KG1 (cell line): ENCODE data around the gene CDIP1.
A peak's percentile ranks its signal among the peaks of the same experiment; 100 is the strongest.

Source experiments
- DNase-seq: peaks from one replicate; lab custom pipeline; 2025; lab: John Stamatoyannopoulos, UW

The CDIP1 gene

DNA sequence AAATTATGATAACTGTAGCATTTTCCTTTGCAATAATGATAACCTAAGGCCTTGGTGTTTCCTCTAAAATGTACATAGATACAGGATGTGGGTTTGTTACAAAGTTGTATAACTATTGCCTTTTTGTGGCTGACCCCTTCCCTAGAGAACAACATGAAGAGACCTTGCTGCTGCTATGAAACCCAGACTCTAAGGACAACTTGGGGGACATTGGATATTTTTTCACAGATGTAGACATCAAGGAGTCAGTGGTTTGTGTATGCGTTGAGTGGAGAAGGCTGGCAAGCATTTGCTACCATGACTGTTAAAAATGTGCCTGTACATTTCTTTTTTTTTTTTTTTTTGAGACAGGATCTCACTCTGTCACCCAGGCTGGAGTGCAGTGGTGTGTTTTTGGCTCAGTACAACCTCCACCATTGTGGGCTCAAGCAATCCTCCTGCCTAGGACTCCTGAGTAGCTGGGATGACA lies 50.0 kb downstream of the CDIP1 start:
- no peak for DNase-seq

DNA sequence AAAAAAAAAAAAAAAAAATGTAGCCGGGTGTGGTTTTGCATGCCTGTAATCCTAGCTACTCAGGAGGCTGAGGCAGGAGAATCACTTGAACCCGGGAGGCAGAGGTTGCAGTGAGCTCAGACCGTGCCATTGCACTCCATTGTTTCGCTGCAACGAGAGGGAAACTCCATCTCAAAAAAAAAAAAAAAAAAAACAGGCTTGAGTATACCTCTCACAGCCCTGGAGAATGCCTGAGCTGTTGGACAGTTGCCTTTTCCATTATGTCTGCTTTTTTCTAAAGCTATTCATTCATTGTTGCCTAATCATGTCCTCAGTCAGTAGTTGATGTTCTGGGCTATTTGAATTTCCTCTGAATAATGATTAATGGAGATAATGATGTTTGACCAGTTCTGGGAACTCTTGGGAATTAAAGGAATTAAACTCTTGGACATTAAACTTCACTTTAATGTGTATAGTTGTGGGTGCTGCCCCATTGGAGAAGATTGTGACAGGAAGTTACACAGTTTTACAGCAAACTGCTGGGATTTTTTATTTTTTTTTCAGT lies 50.5 kb downstream of the CDIP1 start:
- no peak for DNase-seq

DNA sequence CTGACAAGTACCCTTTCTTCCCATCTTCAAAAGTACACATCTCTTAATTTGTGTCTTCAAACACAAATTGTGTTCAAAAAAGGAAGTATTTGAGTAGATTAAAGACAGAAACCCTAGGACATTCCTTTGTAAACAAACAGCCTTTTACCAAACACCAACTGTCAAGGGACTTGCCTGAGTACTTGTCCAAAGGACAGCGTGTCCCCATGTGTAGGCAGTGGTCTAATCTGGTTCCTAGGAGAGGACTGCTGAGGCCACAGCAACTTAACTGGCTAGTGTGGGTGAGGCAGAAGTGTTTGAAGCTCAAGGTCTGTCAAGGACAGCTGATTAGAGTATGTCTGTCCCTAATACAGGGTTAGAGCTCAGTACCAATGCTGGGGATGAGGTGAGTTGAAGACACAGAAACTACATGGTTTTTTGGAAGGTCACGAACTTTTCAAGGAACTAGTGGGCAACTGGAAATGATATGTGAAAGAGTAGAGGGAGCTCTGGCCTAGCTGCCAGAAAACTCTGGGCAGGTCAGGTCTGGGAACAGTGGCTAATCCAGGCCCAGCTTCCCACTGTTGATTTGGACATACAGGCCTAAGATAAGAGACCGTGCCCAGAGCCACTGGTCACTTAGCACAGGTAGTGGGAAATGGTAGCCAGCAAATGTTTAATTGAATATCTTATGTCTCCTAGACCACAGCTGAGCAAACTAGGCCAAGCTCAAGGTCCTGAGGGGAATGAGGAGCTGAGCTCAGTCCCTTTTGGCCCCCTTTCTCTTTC lies 52.3 kb downstream of the CDIP1 start:
- no peak for DNase-seq

DNA sequence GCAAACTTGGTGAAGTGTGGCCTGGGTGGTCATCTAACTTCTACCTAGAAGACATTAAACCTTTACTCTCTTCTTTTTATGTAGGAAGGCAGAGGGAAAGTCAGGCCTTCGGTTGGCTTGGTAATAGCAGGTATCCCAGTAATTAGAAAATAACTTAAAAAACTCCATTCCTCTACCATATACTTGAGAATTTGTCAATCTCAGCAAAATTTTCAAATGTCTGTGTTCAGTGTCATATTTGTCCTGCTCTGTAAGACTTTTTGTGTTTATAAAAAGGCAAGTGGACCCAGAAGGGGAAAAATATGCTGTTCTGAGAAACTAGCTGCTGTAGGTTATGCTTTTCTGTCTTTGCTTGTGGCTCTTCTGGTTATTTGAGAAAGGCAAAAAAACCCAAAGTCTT lies 56.6 kb downstream of the CDIP1 start:
- no peak for DNase-seq

DNA sequence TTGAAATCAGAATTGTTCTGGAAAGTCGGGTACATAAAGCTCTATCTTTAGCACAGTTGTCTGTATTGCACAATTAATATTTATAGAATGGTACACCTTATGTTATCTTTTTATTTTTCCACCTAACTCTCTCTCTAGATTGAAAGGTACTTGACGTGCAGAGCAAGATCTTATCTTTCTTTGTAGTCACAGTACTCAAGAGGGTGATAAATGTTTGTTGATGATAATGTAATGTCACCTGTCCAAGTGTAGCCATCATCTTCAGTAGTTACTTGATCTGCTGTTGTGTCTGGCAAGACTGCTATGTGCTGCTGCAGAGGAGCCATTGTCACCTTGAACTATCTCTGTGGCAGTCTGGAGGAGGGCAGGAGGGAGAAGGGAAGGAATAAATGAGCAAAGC lies 57.0 kb downstream of the CDIP1 start:
- DNase-seq = no peak

DNA sequence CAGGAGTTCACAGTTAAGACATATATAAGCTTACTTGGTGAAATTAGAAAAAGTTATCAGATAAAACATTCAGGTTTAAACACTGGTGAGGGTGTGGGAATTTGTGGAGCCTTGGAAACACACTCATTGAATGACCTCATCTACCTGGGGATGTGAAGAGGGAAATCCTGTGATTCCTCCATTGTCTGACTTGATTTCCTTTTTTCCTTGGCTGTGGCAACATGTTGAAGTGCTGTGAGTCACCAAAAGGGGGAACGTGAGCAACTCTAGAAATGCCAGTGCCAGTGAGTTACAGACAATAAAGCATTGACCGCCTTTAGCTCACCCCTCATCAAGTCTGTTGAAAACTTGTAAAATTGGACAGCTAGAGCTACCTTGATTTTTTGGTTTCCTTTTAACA lies 60.6 kb downstream of the CDIP1 start:
- DNase-seq = no peak

DNA sequence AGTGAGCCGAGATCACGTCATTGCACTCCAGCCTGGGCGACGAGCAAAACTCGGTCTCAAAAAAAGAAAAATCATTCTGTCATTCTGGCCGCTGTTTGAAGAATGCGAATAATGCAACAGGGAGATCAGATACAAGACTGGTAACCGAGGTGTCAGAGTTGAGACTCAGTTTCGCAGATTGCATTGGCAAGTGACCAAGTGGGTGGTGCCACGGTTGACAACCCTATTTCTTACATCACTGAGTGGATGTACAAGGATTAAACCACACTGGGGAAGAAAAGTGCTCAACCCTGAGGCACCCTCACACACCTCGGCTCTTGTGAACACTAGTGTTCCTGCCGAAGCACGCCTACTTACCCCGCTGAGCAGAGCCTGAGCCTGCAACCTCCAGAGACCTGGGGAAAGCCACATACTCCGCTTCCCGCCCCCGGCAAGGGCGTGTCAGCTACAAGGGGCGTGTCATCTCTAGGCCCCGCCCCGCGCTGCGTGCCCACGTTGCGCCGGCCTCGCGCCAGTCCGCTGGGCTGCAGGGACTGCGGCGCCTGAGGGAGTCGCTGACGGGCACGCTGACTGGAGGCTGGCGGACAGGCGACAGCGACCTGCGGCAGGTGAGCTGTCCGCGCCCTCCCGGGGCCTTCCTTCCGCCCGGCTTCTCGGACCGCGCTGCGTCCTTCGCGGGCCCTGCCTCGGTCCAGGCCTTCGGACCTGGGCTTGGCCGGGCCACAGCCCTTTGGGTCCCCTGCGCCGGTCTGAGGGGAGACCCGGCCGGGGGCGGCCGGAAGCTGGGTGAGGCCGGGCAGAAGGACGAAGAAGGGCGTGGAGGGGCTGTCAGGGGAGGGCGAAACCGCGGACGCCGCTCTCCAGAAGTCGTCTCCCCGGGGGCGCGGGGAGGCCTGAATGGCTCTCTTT lies 62.4 kb downstream of the CDIP1 start, which contains the start of gene HMOX2:
HMOX2 (plus strand) TSS at position 519 of the 909 bp plus-strand sequence. CDS start 29,127 bp downstream, outside the sequence.
- DNase-seq = peak; percentile 73

DNA sequence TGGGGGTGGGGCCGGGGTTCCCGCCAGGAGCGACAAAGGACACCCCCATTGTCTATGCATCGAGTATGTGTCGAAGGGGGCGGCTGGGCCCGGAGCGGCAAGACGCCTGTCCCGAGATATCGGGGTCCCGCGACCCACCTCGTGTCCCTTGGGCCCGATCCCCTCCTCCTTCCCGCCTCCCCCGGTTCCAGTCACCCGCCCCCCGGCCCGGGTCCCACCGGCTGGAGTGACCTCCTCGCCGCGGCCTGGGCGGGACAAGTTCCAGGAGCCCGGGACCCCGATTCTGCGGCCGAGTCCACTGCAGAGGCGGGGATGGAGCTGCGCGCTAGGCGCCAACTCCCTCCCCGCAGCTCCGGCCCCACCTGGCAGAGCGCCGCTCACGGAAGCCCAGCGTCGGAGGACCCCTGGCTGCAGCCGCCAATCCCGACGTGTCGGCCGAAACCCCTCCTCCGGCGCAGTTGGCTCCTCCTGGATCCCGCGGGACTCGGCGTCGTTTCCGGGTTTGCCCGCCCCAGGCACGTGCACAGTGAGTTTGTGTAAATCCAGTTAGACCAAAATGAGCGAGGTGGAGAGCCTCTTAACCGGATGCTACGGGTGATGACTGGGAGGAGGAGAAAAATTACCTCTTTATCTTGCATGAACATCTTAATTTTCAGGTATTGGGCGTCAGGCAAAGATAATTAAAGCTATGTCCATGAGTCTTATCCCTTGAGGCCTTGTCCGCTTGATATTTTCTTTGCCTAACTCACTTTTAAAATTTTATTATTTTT lies 64.2 kb downstream of the CDIP1 start, which contains the start of gene NMRAL1:
NMRAL1 (minus strand) TSS at position 434 of the 770 bp plus-strand sequence. CDS start 493 bp downstream, outside the sequence.
- peak; percentile 51 for DNase-seq

DNA sequence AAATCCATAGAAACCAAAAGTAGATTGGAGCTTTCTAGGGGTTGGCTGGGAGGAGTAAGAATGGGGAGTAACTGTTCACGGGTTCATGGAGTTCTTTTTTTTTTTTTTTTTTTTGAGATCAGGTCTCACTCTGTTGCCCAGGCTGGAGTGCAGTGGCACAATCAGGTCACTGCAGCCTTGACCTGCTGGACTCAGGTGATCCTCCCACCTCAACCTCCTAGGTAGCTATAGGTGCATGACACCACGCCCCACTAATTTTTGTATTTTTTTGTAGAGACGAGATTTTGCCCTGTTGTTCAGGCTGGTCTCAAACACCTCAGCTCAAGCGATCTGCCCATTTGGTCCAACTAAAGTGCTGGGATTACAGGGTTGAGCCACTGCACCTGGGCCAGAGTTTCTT lies 65.7 kb downstream of the CDIP1 start:
- DNase-seq = no peak

DNA sequence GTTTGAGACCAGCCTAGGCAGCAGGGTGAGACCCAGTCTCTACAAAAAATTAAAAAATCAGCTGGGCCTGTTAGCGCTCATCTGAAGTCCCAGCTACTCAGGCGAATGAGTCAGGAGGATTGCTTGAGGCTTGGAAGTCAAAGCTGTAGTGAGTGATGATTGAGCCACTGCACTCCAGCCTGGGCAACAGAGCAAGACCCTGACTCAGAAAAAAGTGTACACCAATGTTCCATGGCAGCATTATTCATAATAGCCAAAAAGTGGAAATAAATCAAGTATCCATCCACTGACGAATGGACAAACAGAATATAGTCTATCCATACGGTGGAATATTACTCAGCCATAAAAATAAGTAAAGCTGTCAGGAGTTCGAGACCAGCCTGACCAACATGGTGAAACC lies 66.7 kb downstream of the CDIP1 start:
- DNase-seq = no peak

DNA sequence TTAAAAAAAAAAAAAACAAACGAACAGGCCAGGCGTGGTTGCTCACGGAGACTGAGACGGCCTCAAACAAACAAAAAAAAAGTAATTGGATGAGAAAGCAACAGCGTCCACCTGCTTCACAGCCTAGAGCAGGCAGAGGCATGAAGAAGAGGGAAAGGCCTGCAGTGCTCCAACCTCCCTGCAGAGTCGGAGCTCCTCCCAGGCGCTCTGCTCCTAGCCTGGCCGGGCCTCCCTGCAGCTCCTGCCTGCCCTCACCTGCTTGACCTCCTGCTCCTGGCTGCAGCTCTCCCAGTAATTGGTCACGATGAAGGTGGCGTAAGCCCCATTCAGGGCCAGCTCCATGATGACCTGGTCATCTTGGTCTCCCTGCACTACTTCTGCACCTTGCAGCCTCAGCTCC lies 69.6 kb downstream of the CDIP1 start:
- DNase-seq = no peak

DNA sequence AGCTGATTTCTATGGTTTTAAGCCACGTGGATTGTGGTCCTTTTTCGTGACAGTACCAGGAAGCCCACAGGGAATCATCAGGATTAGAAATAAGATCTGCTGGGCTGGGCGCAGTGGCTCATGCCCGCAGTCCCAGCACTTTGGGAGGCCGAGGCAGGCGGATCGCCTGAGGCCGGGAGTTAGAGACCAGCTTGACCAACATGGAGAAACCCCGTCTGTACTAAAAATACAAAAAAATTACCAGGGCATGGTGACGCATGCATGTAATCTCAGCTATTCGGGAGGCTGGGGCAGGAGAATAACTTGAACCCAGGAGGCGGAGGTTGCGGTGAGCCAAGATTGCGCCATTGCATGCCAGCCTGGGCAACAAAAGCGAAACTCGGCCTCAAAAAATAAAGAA lies 70.7 kb downstream of the CDIP1 start:
- no peak for DNase-seq

DNA sequence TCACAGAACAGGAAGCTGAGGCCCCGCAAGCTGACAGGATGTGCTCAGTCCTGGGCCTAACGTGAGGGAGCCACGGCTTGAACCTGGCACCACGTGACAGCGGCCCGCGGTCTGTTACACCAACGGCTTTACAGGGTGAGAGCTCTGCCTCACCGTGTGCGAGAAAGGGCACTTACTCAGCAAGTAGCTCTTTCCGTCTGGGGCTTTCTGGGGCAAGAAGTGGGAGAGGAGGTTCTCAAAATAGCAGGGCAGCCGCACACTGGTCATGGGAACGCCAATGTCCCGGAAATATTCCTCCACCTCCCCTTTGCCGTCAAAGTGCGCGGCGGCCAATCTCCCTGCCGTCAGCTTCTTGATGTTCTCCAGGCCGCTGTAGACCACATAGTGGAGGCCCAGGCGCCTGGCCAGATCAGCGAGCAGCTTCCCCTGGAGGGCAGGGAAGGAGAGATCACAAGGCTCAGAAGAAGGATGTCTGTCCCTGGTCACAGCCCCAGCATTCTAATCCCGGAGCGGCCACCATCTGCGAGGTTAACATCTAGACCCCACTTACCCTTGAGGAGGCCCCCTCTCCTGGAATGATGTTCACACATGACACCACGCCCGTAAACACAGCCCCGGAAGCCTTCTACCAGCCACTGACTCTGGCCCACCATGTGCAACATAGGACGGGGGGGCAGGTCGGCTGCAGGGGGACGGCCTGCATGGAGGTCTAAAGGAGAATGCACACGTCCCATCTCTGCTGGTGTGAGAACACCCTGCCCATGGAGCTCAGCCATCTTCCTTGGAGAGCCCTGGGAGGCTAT lies 72.4 kb downstream of the CDIP1 start:
- DNase-seq = no peak

DNA sequence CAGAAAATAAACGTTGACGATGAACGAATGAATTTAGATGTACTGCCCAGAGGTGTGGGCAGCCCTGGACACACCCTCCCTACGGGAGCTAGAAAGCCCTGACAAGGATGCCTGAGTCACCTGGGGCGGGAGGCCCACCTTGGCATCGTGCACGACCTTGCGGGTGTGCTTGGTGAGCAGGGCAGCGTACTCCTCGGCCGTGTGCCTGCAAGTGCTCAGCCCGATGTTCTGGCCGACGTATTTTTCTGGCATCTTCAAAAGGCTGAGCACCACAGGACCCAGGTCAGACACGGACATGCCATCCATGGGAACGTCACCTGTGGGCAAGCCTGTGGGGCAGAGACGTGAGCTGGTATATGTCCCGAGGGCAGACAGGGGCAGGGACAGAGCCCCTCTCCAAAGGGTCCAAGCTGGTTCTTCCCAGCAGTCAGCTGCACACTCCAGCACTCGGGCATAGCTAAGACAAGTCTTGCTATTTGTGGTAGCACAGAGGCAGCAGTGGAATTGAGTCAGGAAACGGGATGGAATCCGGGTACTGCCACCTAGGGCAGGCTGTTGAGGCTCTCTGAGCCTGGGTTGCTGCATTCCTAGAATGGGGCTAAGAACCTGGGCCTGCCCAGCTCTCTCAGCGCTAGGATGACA lies 74.9 kb downstream of the CDIP1 start:
- DNase-seq = no peak

DNA sequence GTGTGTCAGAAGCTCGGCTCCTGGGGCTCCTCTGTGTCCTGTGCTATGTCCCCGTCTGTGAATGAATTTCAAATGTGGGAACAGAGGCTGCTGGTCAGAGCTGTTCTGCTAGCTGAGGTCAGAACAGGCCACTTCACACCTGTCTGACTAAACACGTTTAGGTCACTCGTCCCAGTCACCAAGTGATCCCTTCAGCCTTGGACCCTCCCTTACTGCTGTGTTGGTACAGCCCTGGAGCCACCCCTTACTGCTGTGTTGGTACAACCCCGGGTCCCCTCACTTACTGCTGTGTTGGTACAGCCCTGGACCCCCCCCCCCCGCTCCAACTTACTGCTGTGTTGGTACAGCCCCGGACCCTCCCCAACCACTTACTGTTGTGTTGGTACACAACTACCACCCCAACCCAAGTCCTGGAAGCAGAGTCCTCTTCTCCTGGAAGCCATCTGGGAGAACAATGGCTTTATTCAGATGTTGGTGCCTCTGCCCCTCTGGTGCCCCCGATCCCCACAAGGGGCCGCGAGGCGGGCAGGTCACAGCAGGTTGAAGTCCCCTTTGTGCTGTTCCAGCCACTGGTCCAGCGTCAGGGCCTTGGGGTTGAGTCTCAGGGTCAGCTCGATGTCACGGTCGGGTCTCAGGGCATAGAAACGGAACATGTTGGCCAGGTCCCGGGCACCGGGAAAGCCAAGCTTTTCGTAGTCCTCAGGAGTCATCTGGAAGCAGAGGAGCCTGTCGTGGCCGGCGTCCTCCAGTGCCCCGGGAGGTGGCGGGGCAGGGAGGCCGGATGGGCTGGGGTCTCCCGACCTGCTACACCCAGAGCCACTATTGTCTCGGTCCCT lies 77.1 kb downstream of the CDIP1 start:
- DNase-seq = no peak

DNA sequence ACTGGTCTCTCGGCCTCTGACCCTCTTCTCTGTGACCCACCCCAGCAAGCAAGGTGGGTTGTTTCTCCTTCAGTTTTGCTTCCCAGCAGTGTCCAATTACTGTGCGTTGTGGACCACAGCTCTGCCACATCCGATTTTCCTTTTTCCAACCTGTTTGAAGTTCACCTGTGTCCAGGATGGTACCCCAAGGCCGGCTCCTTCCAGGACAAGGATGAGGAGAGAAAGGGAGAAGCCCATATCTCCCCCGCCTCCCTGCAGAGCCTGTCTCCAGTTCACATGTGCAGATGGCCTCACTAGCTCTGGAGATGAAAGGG lies 77.7 kb downstream of the CDIP1 start:
- no peak for DNase-seq
